HG03060 (cell line): ENCODE data around the gene MAGEC3.
"Not testable (repeated sequence)": the region's sequence is repeated elsewhere in the genome, so short reads cannot be mapped to it uniquely, and the experiment has no call there.

Experiments used
- ATAC-seq: cut with Tn5 transposase; IDR thresholded peaks from one replicate; pipeline ENCODE4 v1.9.1; 2021; ENCODE audit warnings: low read depth, moderate number of reproducible peaks; ENCODE audit not compliant: unreplicated experiment

The MAGEC3 gene, protein sequence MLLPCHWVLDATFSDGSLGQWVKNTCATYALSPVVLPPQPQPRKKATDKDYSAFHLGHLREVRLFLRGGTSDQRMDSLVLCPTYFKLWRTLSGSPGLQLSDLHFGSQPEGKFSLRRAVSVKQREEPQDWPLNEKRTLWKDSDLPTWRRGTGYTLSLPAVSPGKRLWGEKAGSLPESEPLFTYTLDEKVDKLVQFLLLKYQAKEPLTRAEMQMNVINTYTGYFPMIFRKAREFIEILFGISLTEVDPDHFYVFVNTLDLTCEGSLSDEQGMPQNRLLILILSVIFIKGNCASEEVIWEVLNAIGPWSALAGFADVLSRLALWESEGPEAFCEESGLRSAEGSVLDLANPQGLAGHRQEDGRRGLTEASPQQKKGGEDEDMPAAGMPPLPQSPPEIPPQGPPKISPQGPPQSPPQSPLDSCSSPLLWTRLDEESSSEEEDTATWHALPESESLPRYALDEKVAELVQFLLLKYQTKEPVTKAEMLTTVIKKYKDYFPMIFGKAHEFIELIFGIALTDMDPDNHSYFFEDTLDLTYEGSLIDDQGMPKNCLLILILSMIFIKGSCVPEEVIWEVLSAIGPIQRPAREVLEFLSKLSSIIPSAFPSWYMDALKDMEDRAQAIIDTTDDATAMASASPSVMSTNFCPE

DNA sequence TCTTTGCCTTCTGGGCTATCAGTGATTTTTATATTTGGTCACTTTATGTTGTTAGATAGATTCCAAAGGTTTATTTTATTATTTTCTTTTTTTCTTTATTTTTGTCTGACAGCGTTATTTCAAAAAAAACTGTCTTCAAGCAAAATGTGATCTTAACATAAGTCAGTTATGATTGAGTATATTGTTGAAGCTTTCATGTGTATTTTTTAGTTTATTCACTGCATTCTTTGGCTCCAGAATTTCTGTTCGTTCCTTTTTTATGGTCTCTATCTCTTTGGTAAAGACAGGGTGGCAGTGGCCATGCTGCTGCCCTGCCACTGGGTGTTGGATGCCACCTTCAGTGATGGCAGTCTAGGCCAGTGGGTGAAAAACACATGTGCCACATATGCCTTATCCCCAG lies at the start of gene MAGEC3:
Gene MAGEC3, plus strand, starts transcription at position 301 of the 400 bp plus-strand sequence. Its CDS starts 0 bp downstream, at position 301.
- ATAC-seq, result no peak

DNA sequence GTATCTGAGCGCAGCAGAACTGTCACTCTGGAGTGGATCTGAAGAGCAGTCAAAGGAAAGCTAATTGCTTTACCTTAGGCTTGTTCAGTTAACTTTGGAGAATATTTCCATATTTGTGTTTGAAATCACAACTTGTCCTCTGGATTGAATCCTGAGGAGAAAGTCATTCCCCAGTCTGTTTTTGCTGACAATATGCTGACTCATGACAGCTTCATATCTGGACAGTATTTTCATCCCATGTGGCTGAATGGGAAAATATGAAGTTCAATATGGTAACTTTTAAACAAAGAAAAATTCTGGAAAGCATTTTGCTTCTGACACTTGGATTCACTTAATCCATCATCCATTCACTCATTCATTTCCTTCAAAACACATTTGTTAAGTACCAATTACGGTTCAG lies 46.3 kb upstream of the MAGEC3 start:
- no peak for ATAC-seq

DNA sequence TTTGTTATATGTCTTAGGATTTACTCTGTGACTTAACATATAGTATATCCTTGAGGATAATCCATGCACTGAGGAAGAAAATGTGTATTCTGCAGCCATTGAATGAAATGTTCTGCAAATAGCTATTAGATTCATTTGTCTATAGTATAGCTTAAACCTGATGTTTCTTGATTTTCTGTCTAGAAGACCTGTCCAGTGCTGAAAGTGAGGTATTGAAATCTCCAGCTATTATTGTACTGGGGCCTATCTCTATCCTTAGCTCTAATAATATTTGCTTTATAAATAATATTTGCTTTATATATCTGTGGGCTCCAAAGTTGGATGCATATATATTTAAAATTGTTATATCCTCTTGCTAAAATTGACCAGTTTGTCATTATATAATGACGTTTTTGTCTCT lies 26.7 kb upstream of the MAGEC3 start:
- no peak for ATAC-seq

DNA sequence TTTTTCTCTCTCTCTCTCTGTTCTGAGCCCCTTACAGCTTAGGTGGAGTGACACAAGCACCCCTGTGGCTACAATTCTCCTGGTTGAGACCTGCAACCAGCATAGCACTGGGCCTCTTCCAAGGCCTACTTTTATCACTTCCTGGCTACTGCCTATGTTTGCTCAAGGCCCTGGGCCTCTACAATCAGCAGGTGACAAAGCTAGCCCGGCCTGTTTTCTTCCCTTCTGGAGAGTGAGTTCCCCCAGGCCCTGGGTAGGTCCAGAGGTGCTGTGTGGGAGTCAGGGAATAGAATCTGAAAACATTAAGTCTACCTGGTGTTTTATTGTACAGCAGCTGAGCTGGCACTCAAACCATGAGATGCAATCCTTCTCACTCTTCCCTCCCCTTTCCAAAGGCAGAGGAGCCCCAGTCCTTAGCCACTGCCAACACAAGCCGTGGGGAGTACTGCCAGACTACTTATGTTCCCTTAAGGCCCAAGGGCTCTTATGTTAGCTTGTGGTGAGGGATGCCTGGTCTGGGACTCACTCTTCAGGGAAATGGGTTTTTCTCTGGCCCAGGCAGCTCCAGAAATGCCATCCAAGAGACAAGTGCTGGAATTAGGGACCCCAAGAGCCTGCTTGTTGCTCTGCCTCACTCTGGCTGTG lies 23.8 kb upstream of the MAGEC3 start:
- ATAC-seq, result no peak

DNA sequence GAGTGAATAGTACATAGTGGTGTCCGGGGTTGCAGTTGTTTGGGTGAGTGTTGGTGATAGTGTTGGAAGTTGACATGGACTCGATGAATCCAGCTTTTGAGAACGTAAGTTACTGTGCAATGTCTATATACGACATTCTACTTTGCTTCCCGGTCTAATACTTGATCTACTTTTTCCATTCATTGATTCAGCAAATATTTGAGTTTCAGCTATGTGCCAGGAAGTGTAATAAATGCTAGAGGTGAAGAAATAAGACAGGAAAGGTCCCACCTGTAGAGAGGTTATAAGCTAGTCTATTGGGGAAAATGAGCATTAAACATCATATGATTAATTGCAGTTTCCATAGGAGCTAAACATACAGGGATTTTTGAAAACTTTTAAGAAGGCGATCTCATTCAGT lies 22.2 kb upstream of the MAGEC3 start:
- no peak for ATAC-seq

DNA sequence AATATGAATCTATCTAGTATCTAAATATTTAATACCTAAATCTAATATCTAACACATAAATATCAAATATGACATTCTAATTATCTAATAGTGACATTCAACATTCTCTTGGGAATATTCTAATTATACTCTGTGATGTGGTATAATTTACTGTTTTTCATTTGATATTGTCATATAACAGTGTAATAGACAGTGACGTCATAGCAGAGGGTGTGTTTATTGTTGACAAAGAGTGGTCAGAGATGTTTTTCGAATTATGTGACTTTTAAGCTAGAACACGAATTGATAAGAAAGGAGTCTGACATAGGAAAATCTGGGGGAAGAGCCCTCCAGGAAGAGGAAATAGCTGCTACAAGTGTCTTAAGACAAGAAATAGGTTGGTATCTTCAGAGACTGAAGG lies 5.9 kb upstream of the MAGEC3 start:
- no peak for ATAC-seq

DNA sequence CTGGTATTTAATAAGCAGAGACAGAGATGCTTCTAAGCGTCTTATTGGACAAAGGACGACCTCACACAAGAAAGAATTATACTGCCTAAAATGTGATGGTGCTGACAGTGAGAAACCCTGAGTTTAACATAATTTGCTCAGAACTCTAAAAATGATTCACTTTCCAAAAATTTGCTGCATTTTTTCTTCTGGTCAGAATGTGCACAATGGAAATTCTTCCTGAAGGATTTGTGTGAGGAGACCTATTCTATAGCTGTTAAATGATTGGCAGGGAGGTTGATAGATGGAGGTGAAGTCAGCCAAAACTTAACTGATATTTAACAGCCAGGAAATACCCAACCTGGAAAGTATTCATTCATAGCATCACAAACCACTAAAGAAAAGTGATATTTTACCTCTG lies 1.7 kb downstream of the MAGEC3 start:
- no peak for ATAC-seq

DNA sequence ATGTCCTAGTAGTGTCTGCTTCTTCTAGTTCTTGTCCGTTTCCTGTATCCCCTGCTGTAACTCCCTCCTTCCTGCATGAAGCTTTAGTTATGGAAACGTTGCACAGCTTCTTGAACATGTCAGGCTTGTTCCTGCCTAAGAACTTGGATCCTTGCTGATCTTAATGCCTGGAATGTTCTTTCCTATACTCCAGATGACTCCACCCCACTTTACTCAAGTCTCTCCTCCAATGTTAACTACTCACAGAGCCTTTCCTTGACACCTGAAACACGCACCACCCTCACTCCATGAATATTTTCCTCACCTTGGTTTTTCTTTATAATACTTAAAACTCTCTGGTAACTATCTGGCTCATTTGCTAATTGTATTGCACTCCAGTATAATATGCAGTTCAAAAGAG lies 19.4 kb downstream of the MAGEC3 start:
- no peak for ATAC-seq

DNA sequence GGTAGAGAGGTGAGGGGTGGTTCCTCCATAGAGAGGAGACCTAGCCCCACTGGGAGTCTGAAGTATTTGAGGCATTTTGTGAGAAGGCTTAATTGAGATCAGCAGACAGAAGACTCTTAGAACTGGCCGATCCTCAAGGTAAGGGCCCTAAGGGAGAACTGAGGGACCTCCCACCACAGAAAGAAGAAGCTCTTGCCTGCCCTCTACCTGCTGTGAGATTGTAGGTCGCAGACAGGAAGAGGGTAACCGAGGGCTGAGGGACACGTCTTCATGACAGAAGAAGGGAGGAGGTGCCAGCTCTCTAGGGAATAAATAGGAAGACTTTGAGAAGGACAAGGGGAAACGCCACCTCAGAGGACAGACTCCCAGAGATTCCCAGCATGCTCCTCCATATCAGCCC lies 41.5 kb downstream of the MAGEC3 start:
- no peak for ATAC-seq

DNA sequence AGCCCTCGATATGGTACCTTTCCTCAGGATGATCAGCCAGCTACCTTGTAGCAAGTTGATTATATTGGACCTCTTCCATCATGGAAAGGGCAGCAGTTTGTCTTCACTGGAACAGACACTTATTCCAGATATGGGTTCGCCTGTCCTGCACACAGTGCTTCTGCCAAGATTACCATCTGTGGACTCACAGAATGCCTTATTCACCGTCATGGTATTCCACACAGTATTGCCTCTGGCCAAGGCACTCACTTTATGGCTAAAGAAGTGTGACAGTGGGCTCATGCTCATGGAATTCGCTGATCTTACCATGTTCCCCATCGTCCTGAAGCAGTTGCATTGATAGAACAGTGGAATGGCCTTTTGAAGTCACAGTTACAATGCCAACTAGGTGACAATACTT lies 50.7 kb downstream of the MAGEC3 start:
- ATAC-seq, result not testable (repeated sequence)

DNA sequence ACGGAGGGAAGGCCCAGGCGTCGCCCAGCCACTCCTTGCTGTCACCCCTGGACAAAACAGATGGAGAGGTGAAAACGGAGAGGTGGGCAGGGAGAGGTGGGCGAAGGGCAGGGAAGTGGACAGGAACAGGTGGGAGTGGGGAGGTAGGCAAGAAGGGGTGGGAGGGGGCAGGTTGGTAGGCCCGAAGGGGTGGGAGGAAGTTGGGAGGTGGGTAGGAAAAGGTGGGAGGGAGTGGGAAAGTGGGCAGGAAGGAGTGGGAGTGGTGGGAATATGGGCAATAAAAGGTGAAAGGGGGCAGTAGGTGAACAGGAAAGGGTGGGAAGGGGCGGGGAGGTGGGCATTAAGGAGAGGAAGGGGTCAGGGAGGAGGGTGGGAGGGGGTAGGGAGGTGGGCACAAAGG lies 56.6 kb downstream of the MAGEC3 start:
- ATAC-seq, result no peak

DNA sequence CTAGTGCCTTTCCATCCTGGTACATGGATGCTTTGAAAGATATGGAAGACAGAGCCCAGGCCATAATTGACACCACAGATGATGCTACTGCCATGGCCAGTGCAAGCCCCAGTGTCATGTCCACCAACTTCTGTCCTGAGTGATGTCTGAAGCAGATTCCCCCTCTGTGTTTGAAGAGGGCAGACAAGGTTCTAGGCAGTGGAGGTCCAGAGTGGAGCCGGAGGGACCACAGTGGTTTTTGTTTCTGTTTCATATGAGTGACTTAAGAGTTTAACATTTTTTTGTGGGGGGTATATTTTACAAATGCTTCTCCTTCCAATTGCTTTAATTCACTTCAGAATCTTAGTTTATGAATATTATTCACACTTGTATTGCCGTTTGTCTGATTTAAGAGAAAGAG lies 59.6 kb downstream of the MAGEC3 start:
- ATAC-seq, result no peak

DNA sequence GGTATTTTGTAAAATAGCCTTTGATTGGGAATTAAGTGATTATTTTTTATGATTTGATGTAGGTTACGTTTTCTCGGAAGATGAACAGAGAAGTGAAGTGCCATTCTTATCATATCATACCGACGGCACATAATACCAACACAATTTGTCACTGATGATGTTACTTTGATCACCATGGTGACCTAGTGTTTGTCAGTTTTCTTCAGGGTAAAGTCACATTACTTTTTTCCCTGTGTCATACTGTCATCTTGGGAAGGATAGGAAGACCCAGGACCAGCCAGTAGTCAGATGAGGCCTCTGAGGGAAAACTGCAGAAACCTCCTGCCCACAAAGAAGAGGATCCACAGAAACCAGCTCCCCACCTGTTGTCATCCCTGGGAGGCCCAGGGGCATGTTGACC lies 64.2 kb downstream of the MAGEC3 start:
- no peak for ATAC-seq

DNA sequence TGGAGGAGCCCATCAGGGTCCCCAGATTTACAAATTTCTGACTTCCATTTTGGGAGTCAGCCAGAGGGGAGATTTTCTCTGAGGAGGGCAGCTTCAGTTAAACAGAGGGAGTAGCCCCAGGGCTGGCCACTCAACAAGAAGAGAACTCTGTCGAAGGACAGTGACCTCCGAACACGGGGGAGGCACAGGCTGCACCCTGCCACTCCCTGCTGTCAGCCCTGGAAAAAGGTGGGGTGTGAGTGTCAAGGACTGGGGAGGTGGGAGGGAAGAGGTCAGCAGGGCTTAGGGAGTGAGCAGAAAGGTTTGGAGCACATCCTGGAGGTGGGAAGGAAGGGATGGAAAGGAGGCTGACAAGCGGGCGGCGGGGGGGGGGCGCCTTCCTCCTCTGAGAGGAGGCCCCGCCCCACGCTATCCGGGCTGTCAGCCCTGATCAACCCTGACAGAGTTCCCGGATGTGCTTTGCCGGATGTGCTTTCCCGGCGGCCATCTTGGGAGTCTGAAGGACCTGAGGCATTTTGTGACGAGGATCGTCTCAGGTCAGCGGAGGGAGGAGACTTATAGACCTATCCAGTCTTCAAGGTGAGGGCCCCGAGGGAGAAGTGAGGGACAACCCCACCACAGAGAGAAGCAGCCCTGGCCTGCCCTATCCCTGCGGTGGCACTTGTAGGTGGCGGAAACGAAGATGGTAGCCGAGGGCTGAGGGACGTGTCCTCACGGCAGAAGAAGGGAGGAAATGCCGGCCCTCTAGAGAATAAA lies 65.5 kb downstream of the MAGEC3 start, which contains the start of gene MAGEC1:
Gene MAGEC1, plus strand, starts transcription at position 495 of the 756 bp plus-strand sequence. CDS start 1,179 bp downstream, outside the sequence.
- no peak for ATAC-seq

DNA sequence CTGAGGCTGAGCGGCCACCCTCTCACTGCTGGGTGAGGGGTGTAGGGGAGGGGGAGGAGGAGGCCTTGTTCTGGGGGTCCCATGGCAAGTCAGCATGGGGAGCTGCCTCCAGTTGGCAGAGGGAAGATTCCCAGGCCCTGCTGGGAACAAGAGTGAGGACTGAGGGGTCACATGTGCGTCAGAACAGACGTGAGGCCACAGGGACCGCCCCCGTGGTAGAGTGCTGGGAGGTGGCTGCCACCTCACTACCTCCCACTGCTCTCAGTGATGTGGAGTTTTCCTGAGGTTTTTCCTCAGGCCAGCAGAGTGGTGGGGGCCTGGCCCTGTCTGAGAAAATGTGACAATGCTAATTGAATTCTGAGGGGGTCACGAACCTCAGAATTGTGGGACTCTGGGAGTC lies 66.1 kb downstream of the MAGEC3 start:
- no peak for ATAC-seq

DNA sequence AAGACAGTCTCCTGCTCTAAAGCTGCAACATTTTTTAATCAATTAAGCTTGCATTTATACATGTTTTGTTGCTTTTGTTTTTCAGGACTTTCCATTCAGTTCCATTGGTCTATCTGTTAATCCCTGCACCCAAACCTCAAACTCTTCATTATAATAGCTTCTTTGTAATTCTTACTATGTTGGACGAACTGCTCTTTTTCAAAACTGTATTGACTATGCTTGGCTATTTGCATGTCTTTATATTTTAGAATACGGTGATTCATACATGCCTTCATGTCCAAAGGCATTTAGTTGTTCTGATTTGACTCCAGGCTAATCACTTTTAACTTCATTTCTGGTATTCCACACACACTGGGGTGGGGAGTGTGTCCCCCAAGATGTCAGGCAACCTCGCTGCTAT lies 79.7 kb downstream of the MAGEC3 start:
- ATAC-seq, result no peak

DNA sequence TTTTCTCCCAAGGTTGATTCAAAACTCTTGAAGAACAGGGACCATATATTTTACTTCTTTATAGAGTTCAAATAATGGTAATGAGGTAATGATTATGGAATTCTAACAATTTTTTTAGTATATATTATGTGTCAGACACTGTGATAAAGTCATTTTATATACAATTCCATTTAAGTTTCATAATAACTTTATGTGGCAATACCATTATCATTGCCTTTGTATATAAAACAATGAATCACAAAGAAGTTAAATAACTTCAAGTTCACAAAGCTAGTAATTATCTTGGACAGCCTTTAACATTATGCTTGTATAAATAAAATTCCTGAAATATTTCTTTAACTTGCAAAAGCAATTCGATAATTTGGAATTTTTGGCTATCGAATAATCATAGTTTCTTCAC lies 86.2 kb downstream of the MAGEC3 start:
- no peak for ATAC-seq

DNA sequence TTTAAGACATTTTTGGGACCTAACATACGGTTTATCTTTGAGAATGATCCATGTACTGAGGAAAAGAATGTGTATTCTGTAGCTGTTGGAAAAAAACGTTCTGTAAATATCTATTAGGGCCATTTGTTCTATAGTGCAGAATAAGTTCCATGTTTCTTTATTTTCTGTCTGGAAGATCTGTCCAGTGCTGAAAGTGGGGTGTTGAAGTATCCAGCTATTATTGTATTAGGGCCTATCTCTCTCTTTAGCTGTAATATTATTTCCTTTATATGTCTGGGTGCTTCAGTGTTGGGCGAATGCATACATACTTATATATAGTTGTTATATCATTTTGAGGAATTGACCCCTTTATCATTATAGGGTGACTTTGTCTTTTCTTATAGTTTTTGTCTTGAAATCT lies 90.3 kb downstream of the MAGEC3 start:
- no peak for ATAC-seq

DNA sequence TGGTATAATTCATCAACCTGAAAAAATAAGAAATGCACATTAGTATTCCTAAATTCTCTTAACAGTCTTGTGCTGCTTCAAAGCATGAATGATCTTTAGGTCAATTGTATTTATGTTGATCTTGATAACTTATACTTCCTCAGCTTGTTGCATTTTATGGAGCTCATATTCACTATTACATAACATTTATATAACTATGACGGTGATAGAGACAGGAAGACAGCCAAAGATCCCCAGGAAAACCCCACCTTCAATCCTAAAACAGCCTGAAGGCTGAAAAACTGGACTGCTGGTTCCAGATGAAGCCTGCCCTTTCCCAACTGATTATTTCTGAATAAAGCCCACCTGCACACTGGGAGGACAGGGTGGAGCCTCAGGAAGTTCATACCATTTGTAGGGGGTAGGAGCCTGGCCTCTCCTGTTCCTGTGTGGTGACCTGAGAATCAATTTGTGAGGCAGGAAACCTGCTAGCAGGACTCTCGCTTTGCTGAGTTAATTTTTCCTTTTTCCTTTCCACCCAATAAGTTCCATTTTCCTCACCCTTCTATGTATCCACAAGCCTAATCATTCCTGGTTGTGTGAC lies 96.0 kb downstream of the MAGEC3 start:
- no peak for ATAC-seq

DNA sequence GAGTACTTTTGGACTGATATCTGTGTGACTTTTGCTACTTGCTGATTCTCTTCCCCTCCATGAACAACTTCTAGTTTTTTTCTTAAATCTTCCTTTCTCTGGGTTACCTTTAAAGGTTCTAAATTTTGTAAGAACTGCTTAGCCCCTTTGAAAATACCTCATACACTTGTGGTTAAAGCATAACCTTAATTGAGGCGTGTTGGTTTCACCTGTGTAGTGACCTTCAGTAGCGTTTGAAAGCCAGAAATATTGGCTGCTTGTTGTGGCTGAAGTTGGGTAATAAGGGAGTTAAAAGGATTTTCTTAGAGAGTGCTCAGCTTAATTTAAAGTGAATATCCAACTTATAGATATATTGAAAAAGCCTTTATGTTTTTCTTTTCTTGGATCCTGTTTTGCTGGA lies 97.5 kb downstream of the MAGEC3 start:
- no peak for ATAC-seq

DNA sequence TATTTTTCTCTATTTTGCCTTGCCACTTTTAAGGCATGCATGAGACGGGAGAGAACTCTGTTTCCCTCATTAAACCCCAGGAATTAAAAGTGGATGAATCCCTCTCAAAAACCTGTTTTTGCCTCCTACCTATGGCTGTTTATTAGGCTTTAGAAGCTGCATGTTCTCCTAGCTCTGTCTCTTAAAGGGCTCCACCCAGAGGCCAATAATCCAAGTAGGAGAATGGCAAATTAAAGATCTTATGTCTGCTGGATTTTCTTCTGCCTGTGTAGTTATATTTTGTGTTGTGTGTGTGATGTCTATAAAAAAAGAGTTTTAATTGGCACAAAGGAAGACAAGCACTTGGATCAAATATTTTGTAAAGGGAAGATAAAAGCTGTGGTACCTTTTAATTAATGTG lies 98.0 kb downstream of the MAGEC3 start:
- no peak for ATAC-seq
